Pulmonary artery endothelial cell (primary cell): ENCODE measurements around the gene FOXN4. TPM values are rescaled to one million over a fixed set of nuclear protein-coding genes. Genes with fewer than 3 reads are reported as not detected.

ENCODE experiments used
- DNase-seq: peaks from one replicate; pipeline ENCODE4 v3.0.0-alpha.2; 2011; ENCODE audit warnings: low read depth, low spot score
- total RNA-seq: library from RNA; depleted of rRNA; stranded (reverse); fragments of >200 nt; gene quantifications from 2 replicates; pipeline ENCODE4 v1.2.3, GENCODE V29; 2014

The FOXN4 gene
- total RNA-seq, 1 donor from 2014 or later, result not detected

GRCh38 chr12:109307051-109307450, 2.0 kb downstream of the FOXN4 start:
- DNase-seq, result no peak

GRCh38 chr12:109305547-109305946, 3.5 kb downstream of the FOXN4 start:
- DNase-seq, result no peak

GRCh38 chr12:109304485-109304884, 4.6 kb downstream of the FOXN4 start:
- DNase-seq, result no peak

DNA sequence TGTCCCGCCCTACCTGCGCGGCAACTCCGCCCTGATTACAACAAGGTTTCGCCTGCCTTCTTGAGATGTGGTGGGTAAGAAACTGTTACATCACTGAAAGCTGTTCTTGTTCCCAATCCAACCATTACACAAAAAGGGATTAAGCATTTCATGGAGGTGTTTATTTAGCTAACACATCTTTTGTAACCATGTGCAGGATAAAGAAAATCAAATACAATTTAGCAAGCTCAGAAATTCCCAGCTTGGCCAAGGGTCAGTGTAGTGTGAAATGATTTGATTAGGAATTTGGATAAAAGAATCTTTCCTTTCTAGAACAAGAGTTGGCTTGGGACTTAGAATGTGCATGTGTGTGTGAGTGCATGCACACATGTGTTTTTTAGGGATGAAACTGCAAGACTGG, 6.3 kb downstream of the FOXN4 start:
- DNase-seq, result no peak

DNA sequence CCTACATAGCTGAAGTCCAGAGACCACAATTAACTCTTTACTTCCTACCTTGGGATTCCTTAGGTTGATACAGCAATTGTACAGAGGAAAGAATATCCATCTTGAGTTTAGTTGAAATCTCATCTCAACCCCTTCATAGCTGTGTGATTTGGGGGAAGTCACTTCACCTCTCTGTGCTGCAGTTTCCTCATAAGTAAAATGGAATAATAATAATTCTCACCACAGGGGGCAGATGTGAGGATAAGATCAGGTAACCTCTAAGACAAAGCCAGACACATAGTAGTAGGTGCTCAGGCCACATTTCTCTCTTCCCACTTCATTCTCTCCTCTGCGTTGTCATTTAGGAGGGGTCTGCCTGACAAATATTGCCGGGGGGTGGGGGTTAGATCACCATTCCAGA, 6.7 kb downstream of the FOXN4 start:
- no peak for DNase-seq

DNA sequence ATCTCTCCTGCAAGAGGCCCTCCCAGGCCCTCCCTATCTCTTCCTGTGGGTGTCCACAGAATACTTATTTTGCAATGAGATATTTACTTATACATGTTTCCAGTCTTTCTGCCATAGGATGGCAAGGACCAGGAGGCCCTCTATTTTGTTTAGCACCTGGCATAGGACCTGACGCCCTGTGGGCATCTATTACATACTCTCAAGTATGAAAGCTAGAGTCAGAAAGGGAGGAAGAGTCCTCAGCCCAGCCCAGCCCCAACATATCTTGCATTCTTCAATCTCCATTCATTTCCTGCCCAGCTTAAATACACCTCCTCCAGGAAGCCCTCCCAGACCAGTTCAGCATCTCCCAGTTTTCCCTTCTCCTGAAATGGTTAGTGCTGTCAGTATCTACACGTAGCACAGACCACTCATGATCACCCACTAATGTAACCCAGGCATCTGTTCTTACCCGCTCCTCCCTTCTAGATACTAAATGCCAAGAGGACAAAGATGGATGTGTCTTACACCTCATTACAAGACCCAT, 7.4 kb downstream of the FOXN4 start:
- no peak for DNase-seq

- no peak for DNase-seq
Measured at GRCh38 chr12:109299849-109300248, 9.2 kb downstream of the FOXN4 start.

- no peak for DNase-seq
Measured at GRCh38 chr12:109296431-109296830, 12.7 kb downstream of the FOXN4 start.

DNA sequence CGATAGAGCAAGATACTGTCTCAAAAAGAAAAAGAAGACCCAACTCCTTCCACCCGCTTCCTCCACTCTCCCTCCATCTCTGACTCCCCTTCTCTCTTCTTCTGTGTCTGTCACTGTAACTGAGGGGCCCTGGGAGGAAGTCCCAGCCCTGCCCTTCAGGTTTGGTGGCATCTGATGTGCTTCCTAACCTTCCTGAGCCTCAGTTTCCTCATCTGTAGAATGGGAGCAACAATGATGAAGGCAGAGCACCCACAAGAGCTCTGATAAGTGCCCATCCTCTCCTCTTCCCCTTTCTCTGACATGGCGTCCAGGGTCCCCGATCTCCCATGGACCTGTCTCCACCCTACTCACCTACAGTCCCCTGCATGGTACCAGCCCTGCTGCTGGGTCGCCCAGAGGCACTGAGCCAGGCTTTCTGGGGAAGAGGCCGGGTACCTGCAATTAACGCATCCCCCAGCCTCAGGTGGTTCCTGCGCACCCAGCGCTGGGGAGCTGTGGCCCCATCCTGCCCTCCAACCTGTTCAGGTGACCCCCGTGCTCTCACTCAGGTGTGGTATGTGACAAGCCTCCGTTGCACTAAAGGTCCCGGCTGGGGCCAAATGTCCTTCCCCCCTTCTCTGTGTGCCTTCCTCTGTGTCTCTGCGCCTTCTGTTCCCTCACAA, 13.2 kb downstream of the FOXN4 start:
- no peak for DNase-seq

- no peak for DNase-seq
Measured at GRCh38 chr12:109294286-109294796, 14.7 kb downstream of the FOXN4 start.

DNA sequence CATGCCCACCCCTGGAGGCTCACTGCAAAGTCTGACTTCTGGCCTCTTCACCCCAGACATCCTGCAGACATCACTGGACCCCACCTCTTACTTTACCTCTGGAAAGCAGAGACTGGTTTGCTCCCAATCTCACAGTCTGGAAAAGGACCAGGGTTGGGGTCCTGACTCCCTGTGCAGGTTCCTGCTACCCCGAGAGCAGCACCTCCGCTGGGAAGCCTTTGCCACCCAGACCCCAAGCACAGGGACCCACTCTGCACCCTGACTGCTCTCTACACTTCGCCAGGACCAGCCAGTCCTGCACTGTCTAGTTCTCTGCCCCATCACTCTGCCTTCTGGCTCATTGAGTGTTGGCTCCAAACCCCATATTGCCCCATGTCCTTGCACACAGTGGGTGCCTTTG, 16.0 kb downstream of the FOXN4 start:
- no peak for DNase-seq

GRCh38 chr12:109292342-109292711, 16.8 kb downstream of the FOXN4 start:
- DNase-seq, result no peak

GRCh38 chr12:109291521-109292341, 17.4 kb downstream of the FOXN4 start:
- no peak for DNase-seq

GRCh38 chr12:109291117-109291516, 18.0 kb downstream of the FOXN4 start:
- DNase-seq, result no peak

DNA sequence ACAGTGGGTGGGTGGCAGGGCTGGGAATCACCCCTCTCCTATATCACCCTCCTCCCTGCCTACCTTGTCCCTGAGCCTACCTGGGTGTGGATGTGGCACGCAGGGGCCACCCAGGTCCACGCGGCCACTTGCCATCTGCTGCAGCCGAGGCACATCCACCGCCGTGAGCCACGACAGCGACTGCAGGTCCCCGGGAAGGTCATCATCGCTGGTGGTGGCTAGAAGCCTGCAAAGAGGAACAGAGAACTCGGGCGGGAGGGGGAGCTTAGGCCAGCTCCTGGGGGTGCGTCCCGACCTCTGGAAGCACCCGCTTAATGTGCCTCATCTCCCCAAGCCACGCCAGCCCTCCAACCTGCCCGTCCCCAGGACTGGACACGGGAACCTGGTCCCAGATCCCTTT, 19.0 kb downstream of the FOXN4 start:
- no peak for DNase-seq

DNA sequence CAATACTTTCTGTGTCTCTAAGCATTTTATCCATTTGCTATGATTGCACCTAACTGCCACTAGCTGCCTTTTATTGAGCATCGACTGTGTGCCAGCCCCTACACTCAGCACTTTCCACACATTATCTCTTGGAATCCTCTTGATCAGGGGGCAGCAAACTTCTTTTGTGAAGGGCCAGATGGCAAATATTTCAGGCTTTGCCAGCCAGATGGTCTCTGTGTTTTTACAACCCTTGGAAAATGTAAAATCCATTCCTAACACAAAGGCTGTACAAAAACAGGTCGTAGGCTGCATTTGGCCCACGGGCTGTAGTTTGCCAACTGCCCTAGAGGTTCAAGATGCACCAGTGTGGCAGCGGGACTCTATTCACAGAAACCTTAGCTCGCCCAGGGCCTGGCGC, 19.5 kb downstream of the FOXN4 start:
- DNase-seq, result no peak

DNA sequence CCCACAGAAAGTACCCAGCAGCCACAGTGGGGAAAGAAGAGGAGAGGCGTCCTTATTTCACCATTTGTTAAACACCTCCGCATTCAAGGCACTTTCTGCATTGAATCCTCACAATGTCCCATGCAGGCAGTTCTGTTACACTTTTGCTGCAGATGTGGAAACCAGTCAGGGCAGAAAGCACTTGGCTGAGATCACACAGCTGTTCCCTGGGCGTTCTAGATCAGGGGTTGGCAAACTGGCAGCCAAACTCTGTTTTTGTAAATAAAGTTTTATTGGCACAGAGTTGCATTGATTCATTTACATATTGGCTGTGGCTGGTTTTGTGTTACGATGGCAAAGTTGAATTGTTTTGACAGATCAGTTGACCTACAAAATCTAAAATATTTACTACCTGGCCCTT, 20.1 kb downstream of the FOXN4 start:
- no peak for DNase-seq

DNA sequence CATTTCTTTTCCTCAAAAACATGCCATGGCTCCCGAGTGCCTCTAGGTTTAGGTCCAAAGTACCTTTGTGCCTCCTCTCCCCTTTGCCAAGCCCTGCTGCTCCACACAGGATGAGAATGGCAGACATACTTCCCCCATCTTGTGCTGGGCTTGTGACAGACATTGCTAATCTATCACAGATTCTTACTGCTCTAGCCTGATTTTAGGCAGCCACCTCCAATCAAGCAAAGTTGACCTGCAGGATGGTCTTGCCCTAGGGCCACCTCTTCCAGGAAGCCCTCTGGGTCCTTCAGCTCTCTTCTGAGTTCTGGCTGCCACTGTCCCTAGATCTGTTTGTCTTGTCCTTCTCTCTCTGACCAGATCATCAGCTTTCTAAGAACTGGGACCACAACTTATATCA, 20.5 kb downstream of the FOXN4 start:
- no peak for DNase-seq

GRCh38 chr12:109287811-109288469, 21.1 kb downstream of the FOXN4 start:
- no peak for DNase-seq

GRCh38 chr12:109287181-109287580, 21.9 kb downstream of the FOXN4 start:
- DNase-seq, result no peak

DNA sequence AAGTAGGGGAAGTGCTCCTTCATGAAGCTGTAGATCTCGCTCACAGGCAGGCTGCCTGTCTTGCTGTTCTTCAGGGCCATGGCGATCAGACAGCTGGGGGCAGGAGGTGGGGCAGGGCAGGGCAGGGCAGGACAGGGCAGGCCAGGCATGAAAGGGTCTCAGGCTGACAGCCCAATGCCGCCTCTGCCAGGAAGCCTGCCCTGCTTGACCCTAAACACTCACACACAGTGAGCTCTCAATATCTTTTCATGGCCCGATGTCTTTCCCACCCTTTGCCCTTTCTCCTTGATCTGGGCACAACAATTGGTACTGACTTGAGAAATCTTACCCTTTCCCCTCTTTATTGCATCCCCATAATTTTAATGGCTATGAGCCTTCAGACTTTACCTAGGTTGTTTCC, 22.4 kb downstream of the FOXN4 start:
- no peak for DNase-seq

DNA sequence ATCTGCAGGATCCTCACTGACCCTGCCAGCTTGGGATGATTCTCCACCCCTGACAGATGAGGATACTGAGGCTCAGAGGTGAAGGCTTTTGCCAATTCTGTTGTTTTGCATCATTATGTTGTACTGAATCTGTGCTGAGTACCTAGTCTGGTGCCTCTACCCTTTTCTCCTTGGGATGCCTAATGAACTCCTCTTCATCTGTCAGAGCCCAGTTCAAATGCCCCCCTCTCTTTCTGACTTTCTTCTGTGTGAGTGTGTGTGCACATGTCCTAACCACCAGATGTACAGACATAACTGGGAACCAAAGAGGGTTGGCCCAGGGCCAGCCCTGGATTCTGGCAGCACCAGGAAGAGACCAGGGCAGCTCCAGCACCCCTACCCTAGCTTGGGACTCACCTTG, 22.8 kb downstream of the FOXN4 start:
- DNase-seq, result no peak
